ENCODE measurements around the gene DGKI.

DNA sequence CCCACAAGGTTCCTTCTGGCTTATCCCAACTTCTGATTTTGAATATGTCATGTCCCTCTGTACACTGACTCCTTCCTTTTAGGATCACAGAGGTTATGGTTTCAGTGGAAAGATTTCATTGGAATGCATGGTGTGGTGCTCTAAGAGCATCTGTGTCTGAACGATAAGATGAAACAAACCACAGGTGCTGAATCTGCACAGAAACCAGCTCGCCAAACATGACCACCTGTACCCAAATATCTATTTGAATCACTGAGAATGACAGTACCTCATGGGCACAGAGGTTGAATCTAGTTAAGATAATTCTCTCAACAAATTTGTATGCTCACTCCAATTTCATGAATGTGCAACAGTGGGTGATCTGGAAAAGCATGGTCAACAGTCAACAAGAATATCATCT lies 105.3 kb downstream of the DGKI start:
- TF ChIP-seq, protein P1, sequence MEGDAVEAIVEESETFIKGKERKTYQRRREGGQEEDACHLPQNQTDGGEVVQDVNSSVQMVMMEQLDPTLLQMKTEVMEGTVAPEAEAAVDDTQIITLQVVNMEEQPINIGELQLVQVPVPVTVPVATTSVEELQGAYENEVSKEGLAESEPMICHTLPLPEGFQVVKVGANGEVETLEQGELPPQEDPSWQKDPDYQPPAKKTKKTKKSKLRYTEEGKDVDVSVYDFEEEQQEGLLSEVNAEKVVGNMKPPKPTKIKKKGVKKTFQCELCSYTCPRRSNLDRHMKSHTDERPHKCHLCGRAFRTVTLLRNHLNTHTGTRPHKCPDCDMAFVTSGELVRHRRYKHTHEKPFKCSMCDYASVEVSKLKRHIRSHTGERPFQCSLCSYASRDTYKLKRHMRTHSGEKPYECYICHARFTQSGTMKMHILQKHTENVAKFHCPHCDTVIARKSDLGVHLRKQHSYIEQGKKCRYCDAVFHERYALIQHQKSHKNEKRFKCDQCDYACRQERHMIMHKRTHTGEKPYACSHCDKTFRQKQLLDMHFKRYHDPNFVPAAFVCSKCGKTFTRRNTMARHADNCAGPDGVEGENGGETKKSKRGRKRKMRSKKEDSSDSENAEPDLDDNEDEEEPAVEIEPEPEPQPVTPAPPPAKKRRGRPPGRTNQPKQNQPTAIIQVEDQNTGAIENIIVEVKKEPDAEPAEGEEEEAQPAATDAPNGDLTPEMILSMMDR (IDR thresholded peaks at IDR 0.05; ENCODE audit: low read depth, low read length), result no peak
- no peak for TF ChIP-seq EZH2phosphoT487 (IDR thresholded peaks at IDR 0.05; ENCODE audit: low read depth)
